HepG2 (cell line): ENCODE measurements around the gene DOC2A. TPM values are rescaled to one million over a fixed set of nuclear protein-coding genes. Genes with fewer than 3 reads are reported as not detected.

Experiments used
- ATF7-NPFF ChIP-seq: sonication (generic); formaldehyde crosslinking; IDR thresholded peaks from 2 replicates; pipeline ENCODE4 v1.8.1; 2023; ENCODE audit warnings: mild to moderate bottlenecking, low read depth, missing genetic modification reagents, moderate library complexity
- CHD2 ChIP-seq: IDR thresholded peaks from 2 replicates; pipeline ENCODE4 v1.6.1; 2011; ENCODE audit warnings: low read depth, low read length, improper control_type of control experiment
- ETV6 ChIP-seq: sonication (generic); formaldehyde crosslinking; conservative IDR thresholded peaks from 2 replicates; pipeline ENCODE4 v1.4.0; 2020; ENCODE audit warnings: missing genetic modification reagents
- JUN ChIP-seq: sonication (generic); formaldehyde crosslinking; IDR thresholded peaks from 2 replicates; pipeline ENCODE4 v1.4.0; 2020; ENCODE audit warnings: mild to moderate bottlenecking, missing genetic modification reagents
- KLF11 ChIP-seq: IDR thresholded peaks from 2 replicates; pipeline ENCODE4 v1.6.1; 2016; ENCODE audit warnings: missing compliant biosample characterization
- MXD4 ChIP-seq: IDR thresholded peaks from 2 replicates; pipeline ENCODE4 v1.6.1; 2016; ENCODE audit warnings: mild to moderate bottlenecking, missing biosample characterization, missing genetic modification reagents
- PCBP2 ChIP-seq: fragments of 200-400 bp; formaldehyde crosslinking; optimal IDR thresholded peaks from 2 replicates; pipeline ENCODE3; 2018; ENCODE audit warnings: low read length, low read depth; ENCODE audit not compliant: poor library complexity, severe bottlenecking
- SALL2 ChIP-seq: sonication (generic); formaldehyde crosslinking; IDR thresholded peaks from 2 replicates; pipeline ENCODE4 v1.8.1; 2023; ENCODE audit warnings: mild to moderate bottlenecking, missing genetic modification reagents, inconsistent platforms
- SIX1 ChIP-seq: sonication (generic); formaldehyde crosslinking; IDR thresholded peaks from 2 replicates; pipeline ENCODE4 v1.4.0; 2020; ENCODE audit warnings: missing genetic modification reagents, borderline replicate concordance
- SMC3 ChIP-seq: IDR thresholded peaks from 2 replicates; pipeline ENCODE4 v1.6.1; 2011; ENCODE audit warnings: low read length, improper control_type of control experiment
- SNAPC2 ChIP-seq: sonication (generic); formaldehyde crosslinking; IDR thresholded peaks from 2 replicates; pipeline ENCODE4 v1.8.1; 2022; ENCODE audit warnings: mild to moderate bottlenecking, missing genetic modification reagents
- SOX6 ChIP-seq, 2 experiments: fragments of 450-650 bp in 1 of 2; sonication (generic) in 1 of 2; formaldehyde crosslinking in 1 of 2; IDR thresholded peaks; 2 replicates each; pipeline versions ENCODE4 v1.4.0 to v1.6.1; 2017 to 2020; ENCODE audit warnings: antibody characterized with exemption in 1 of 2, mild to moderate bottlenecking in 1 of 2, missing genetic modification reagents in 1 of 2
- U2AF2 ChIP-seq: fragments of 200-400 bp; formaldehyde crosslinking; IDR thresholded peaks from 2 replicates; pipeline ENCODE4 v1.6.1; 2017; ENCODE audit warnings: low read depth, mild to moderate bottlenecking, low read length
- ZBTB39 ChIP-seq: sonication (generic); formaldehyde crosslinking; IDR thresholded peaks from 2 replicates; pipeline ENCODE4 v1.5.0; 2020; ENCODE audit warnings: missing genetic modification reagents
- ZFP62 ChIP-seq: sonication (generic); formaldehyde crosslinking; IDR thresholded peaks from 2 replicates; pipeline ENCODE4 v1.4.0; 2020; ENCODE audit warnings: missing genetic modification reagents
- ZNF138 ChIP-seq: sonication (generic); formaldehyde crosslinking; IDR thresholded peaks from 2 replicates; pipeline ENCODE4 v1.5.0; 2020; ENCODE audit warnings: mild to moderate bottlenecking, low read depth, missing genetic modification reagents
- ZNF513 ChIP-seq: sonication (generic); formaldehyde crosslinking; conservative IDR thresholded peaks from 2 replicates; pipeline ENCODE4 v1.5.0; 2020; ENCODE audit warnings: missing genetic modification reagents
- ZNF580 ChIP-seq: IDR thresholded peaks from 2 replicates; pipeline ENCODE4 v1.6.1; 2016; ENCODE audit warnings: low read depth, borderline replicate concordance
- ZNF777 ChIP-seq: sonication (generic); formaldehyde crosslinking; IDR thresholded peaks from 2 replicates; pipeline ENCODE4 v1.4.0; 2020; ENCODE audit warnings: missing genetic modification reagents
- ZSCAN22 ChIP-seq: sonication (generic); formaldehyde crosslinking; IDR thresholded peaks from 2 replicates; pipeline ENCODE4 v1.4.0; 2020; ENCODE audit warnings: mild to moderate bottlenecking, missing genetic modification reagents
- ZSCAN29 ChIP-seq: sonication (generic); formaldehyde crosslinking; conservative IDR thresholded peaks from 2 replicates; pipeline ENCODE4 v1.4.0; 2020; ENCODE audit warnings: mild to moderate bottlenecking, missing genetic modification reagents
- polyA plus RNA-seq, 8 experiments: library from polyadenylated mRNA; depleted of rRNA in 3 of 8; stranded (reverse) in 7 of 8; unstranded in 1 of 8; fragments of >200 nt; fragmentation: Illumina TruSeq in 4 of 8; extraction: Trizol in 4 of 8; gene quantifications; 2 replicates each; pipeline versions ENCODE4 v1.2.1 to v1.2.3, GENCODE V29; 2011 to 2016; ENCODE audit warnings: low read depth in 4 of 8, missing spikeins in 1 of 8, mixed read lengths in 1 of 8; ENCODE audit not compliant: insufficient read depth in 1 of 8
- total RNA-seq, 5 experiments: library from RNA; depleted of rRNA; stranded (reverse); fragments of >200 nt; fragmentation: Illumina TruSeq; extraction: Trizol; gene quantifications; 2 replicates each; pipeline ENCODE4 v1.2.3, GENCODE V29; 2016; ENCODE audit warnings: low read depth in 1 of 5
- TF ChIP-seq, protein P1 (sequence below): sonication (generic); formaldehyde crosslinking; IDR thresholded peaks from 2 replicates; pipeline ENCODE4 v1.4.0; 2020; ENCODE audit warnings: missing genetic modification reagents, borderline replicate concordance

The DOC2A gene
- total and polyA plus RNA-seq, 2 of the 13 experiments (the other 11 are each of a cell fraction or from before 2014, with no cell fraction given), result 0.15 to 0.55 TPM

GRCh38 chr16:30052671-30053372 is 42.0 kb upstream of the DOC2A start (continued):
- peak; percentile 91; the same call in 1 of the 2 replicates for TF ChIP-seq ZBTB39 (CRISPR knock-in tag)
- TF ChIP-seq MXD4, result peak; percentile 96
- no peak for TF ChIP-seq SMC3
- TF ChIP-seq ZNF513 (CRISPR knock-in tag), result no peak
- TF ChIP-seq, protein P1, sequence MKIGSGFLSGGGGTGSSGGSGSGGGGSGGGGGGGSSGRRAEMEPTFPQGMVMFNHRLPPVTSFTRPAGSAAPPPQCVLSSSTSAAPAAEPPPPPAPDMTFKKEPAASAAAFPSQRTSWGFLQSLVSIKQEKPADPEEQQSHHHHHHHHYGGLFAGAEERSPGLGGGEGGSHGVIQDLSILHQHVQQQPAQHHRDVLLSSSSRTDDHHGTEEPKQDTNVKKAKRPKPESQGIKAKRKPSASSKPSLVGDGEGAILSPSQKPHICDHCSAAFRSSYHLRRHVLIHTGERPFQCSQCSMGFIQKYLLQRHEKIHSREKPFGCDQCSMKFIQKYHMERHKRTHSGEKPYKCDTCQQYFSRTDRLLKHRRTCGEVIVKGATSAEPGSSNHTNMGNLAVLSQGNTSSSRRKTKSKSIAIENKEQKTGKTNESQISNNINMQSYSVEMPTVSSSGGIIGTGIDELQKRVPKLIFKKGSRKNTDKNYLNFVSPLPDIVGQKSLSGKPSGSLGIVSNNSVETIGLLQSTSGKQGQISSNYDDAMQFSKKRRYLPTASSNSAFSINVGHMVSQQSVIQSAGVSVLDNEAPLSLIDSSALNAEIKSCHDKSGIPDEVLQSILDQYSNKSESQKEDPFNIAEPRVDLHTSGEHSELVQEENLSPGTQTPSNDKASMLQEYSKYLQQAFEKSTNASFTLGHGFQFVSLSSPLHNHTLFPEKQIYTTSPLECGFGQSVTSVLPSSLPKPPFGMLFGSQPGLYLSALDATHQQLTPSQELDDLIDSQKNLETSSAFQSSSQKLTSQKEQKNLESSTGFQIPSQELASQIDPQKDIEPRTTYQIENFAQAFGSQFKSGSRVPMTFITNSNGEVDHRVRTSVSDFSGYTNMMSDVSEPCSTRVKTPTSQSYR (CRISPR knock-in tag), result peak; percentile 53; the same call in 1 of the 2 replicates
- TF ChIP-seq ZNF580 (CRISPR knock-in tag), result peak; percentile 96
- peak; percentile 95 for TF ChIP-seq SNAPC2 (CRISPR knock-in tag)
- peak; percentile 98 for TF ChIP-seq ATF7-NPFF
- TF ChIP-seq ZSCAN29 (CRISPR knock-in tag), result peak; percentile 84
- TF ChIP-seq ETV6 (CRISPR knock-in tag), result peak; percentile 86
- peak; percentile 85; the same call in 1 of the 2 replicates for TF ChIP-seq JUN (CRISPR knock-in tag)
- no peak for TF ChIP-seq PCBP2
- TF ChIP-seq SOX6 (IDR thresholded peaks at IDR 0.05), result no peak
- peak; percentile 73 for TF ChIP-seq SOX6 (CRISPR knock-in tag; IDR thresholded peaks at IDR 0.05)
- peak; percentile 98 for TF ChIP-seq KLF11 (CRISPR knock-in tag)
- no peak for TF ChIP-seq ZFP62
- peak; percentile 68 for TF ChIP-seq SALL2 (CRISPR knock-in tag)
- 0 out of 2 replicates have a peak, but pooled peaks have one; percentile 72 for TF ChIP-seq ZSCAN22 (CRISPR knock-in tag)
- TF ChIP-seq SIX1 (CRISPR knock-in tag), result peak; percentile 33; the same call in 1 of the 2 replicates
- peak; percentile 82 for TF ChIP-seq ZNF777 (CRISPR knock-in tag)
- TF ChIP-seq U2AF2, result no peak
- peak; percentile 98 for TF ChIP-seq ZNF138 (CRISPR knock-in tag)
- TF ChIP-seq CHD2, result peak; percentile 78
